Measurements from ENCODE around the gene CIZ1. TPM values are rescaled to one million over a fixed set of nuclear protein-coding genes. Genes with fewer than 3 reads are reported as not detected.

The CIZ1 gene
- total and polyA plus RNA-seq, 9 of the 15 experiments (the other 6 are each of a cell fraction or from before 2014, with no cell fraction given) = 6.6 to 329 (median 87.8) TPM

DNA sequence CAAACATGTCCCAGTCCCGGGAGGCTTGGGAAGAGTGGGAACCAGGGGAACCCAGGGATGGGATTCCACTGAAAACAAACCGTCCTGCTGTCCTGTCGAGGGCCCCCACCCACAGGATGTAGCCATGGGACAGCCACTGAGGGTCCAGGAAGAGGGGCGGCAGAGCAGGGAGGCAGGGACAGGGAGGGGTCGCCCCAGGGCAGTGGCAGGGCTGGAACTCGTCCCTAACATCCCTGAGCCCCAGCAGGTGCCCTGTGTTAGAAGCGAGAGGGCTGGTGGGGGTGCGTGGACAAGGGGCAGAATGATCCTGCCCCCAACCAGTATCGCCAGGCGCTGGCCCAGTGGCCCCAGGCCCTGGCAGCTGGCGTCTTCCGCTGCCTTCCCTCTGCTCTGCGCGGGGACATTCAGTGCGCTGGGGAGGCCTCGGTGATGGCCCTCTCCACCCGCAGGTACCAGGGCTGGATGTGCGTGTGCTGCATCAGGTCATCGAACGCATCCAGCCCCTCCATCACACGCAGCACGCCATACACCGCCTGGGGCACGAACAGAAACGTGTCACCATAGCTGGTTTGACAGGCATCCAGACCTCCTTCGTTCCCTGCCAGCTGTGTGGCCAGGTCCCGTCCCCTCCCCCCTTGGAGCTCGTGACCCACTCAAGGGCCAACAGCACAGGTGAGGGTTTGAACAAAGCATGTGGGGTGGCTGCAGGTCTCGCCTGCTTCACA, 70.5 kb downstream of the CIZ1 start:
- in situ Hi-C loops (cut with MboI) (no loop called here), intact Hi-C loops (cut with micrococcal nuclease) (loop anchor here (10.0 kb wide), 2 partner anchors 74 to 154 kb away; partner anchors contain the start of genes CIZ1, GOLGA2 and SWI5)
- no peak overlapping the region for H3K9ac ChIP-seq (ENCODE audit: insufficient read depth in 1 of 2, low read depth in 2 of 2, low read length in 2 of 2)
- H3K27ac ChIP-seq (ENCODE audit: extremely low read depth, low read depth, low read length) = no peak overlapping the region
- WGBS (ENCODE audit: insufficient coverage, low coverage, missing lambda C conversion rate) = 87% methylated on average over 25 of the region's 29 CpGs
- H3K9me3 ChIP-seq (replicated peaks; ENCODE audit: control insufficient read depth, insufficient read depth, low read depth, low read length) = no peaks in the 10 kb centered on the region; the same call in 1 of the 2 replicates
- ChIA-PET CTCF (ENCODE audit: low intra/inter-chr PET ratio) (no interaction called here), POLR2A (interaction anchor here (0.6 to 0.7 kb wide), 2 partner anchors 40 to 173 kb away, joined by 3 to 4 read pairs; no protein-coding TSS in a partner anchor)
- ATAC-seq = no peak
- H3K4me2 ChIP-seq (ENCODE audit: insufficient read depth, low read length) = no peak overlapping the region
- H3K27me3 ChIP-seq (ENCODE audit: control insufficient read depth in 2 of 2, insufficient read depth in 2 of 2, low read length in 2 of 2) = no peaks in the 10 kb centered on the region
- H3K36me3 ChIP-seq (ENCODE audit: control insufficient read depth, insufficient read depth, low read length) = peaks cover 62% of the 10 kb centered on the region
- peaks cover 18 to 60% of the 10 kb centered on the region in 2 experiments for H3K4me1 ChIP-seq (replicated peaks in 1 of 2; ENCODE audit: control insufficient read depth in 2 of 2, insufficient read depth in 2 of 2, low read length in 2 of 2)
- H3K79me2 ChIP-seq (ENCODE audit: control insufficient read depth, insufficient read depth, low read length) = peaks cover 17% of the 10 kb centered on the region
- peaks cover 3% of the 10 kb centered on the region; the same call in 1 of the 2 replicates for H4K20me1 ChIP-seq (replicated peaks; ENCODE audit: control insufficient read depth, insufficient read depth, low read length)
- no peak overlapping the region for H2AFZ ChIP-seq (ENCODE audit: low read depth, low read length)
- DNase-seq (ENCODE audit: extremely low read depth in 1 of 4, low spot score in 3 of 4) = no peak
- BruUV-seq (replicated peaks) = no TSS peak
- H3K4me3 ChIP-seq = no peak overlapping the region
- no peaks in the 10 kb centered on the region for H3K9me1 ChIP-seq (ENCODE audit: control insufficient read depth, insufficient read depth, low read length)
- FAIRE-seq = no peak
- TF ChIP-seq TAL1 (IDR thresholded peaks at IDR 0.05) (no peak), CBX5 (IDR thresholded peaks at IDR 0.05; ENCODE audit: borderline replicate concordance, low read depth) (no peak), MEIS2 (IDR thresholded peaks at IDR 0.05; ENCODE audit: partially characterized antibody) (no peak), SUPT5H (IDR thresholded peaks at IDR 0.05) (0 out of 2 replicates have a peak, but pooled peaks have one; percentile 10), CBFB (CRISPR knock-in tag; IDR thresholded peaks at IDR 0.05) (no peak), RBM22 (IDR thresholded peaks at IDR 0.05; ENCODE audit: low read depth, low read length, poor library complexity, severe bottlenecking) (peak; percentile 18), ETV1 (tag; conservative IDR thresholded peaks at IDR 0.05; ENCODE audit: low read depth) (no peak), ZC3H8 (IDR thresholded peaks at IDR 0.05) (no peak), FOXM1 (IDR thresholded peaks at IDR 0.05; ENCODE audit: low read depth) (no peak), FOXM1 (CRISPR knock-in tag; IDR thresholded peaks at IDR 0.05; ENCODE audit: low read depth) (no peak), NCOA6 (IDR thresholded peaks at IDR 0.05) (no peak), FIP1L1 (IDR thresholded peaks at IDR 0.05; ENCODE audit: low read depth, low read length, poor library complexity, severe bottlenecking) (no peak), POLR2AphosphoS5 (IDR thresholded peaks at IDR 0.05; ENCODE audit: control insufficient read depth, insufficient read depth, low read depth, low read length) (0 out of 2 replicates have a peak, but pooled peaks have one; percentile 36)
- TF ChIP-seq, protein P1, sequence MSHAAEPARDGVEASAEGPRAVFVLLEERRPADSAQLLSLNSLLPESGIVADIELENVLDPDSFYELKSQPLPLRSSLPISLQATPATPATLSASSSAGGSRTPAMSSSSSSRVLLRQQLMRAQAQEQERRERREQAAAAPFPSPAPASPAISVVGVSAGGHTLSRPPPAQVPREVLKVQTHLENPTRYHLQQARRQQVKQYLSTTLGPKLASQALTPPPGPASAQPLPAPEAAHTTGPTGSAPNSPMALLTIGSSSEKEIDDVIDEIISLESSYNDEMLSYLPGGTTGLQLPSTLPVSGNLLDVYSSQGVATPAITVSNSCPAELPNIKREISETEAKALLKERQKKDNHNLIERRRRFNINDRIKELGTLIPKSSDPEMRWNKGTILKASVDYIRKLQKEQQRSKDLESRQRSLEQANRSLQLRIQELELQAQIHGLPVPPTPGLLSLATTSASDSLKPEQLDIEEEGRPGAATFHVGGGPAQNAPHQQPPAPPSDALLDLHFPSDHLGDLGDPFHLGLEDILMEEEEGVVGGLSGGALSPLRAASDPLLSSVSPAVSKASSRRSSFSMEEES (CRISPR knock-in tag; IDR thresholded peaks at IDR 0.05) = no peak
- TF ChIP-seq, protein P2, sequence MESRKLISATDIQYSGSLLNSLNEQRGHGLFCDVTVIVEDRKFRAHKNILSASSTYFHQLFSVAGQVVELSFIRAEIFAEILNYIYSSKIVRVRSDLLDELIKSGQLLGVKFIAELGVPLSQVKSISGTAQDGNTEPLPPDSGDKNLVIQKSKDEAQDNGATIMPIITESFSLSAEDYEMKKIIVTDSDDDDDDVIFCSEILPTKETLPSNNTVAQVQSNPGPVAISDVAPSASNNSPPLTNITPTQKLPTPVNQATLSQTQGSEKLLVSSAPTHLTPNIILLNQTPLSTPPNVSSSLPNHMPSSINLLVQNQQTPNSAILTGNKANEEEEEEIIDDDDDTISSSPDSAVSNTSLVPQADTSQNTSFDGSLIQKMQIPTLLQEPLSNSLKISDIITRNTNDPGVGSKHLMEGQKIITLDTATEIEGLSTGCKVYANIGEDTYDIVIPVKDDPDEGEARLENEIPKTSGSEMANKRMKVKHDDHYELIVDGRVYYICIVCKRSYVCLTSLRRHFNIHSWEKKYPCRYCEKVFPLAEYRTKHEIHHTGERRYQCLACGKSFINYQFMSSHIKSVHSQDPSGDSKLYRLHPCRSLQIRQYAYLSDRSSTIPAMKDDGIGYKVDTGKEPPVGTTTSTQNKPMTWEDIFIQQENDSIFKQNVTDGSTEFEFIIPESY (CRISPR knock-in tag; IDR thresholded peaks at IDR 0.05) = no peak
- TF ChIP-seq, protein P3, sequence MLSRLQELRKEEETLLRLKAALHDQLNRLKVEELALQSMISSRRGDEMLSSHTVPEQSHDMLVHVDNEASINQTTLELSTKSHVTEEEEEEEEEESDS (CRISPR knock-in tag; IDR thresholded peaks at IDR 0.05) = no peak
- TF ChIP-seq, protein P4, sequence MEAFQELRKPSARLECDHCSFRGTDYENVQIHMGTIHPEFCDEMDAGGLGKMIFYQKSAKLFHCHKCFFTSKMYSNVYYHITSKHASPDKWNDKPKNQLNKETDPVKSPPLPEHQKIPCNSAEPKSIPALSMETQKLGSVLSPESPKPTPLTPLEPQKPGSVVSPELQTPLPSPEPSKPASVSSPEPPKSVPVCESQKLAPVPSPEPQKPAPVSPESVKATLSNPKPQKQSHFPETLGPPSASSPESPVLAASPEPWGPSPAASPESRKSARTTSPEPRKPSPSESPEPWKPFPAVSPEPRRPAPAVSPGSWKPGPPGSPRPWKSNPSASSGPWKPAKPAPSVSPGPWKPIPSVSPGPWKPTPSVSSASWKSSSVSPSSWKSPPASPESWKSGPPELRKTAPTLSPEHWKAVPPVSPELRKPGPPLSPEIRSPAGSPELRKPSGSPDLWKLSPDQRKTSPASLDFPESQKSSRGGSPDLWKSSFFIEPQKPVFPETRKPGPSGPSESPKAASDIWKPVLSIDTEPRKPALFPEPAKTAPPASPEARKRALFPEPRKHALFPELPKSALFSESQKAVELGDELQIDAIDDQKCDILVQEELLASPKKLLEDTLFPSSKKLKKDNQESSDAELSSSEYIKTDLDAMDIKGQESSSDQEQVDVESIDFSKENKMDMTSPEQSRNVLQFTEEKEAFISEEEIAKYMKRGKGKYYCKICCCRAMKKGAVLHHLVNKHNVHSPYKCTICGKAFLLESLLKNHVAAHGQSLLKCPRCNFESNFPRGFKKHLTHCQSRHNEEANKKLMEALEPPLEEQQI (IDR thresholded peaks at IDR 0.05) = no peak

All from K562 (cell line).